ENCODE measurements around the gene ZNF70. TPM values are rescaled to one million over a fixed set of nuclear protein-coding genes. Genes with fewer than 3 reads are reported as not detected.

The ZNF70 gene
- not detected in 2 replicates for total RNA-seq (2014; rRNA removed; shearing (Covaris generic))

DNA sequence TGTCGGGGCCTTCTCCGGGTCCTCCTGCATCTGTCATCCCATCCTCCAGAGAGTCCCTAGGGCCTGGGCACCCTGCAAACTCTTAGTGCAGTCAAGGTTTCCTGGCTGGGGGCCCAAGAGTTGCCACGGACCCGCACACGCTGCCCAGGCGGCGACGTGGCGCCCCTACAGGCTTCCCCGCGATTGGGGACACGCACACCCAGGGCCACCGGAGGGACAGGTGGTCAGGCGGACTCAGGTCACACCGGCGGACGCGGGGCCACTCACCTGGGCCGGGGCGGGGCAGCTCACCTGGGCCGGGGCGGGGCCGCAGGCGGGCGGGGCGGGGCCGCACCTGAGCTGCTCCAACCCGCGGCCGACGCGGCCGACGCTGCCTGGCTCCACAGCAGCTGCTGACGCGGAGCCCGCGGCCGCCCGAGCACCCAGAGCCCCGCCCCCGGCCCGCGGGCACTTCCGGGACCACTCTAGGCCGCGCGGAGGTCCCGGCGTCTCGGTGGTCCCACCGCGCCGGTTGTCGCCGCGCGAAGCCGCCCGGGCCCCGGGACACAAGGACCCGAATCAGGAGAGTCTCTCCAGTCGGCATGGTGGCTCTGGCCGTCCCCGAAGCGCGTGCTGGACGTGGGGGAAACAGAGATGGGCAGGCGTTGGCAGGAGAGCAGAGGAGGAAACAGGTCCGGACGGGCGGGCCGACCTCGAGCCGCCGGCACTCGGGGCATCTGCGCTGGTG is at the start of gene ZNF70:
Gene ZNF70, minus strand, starts transcription at position 399 of the 727 bp plus-strand sequence. CDS start 5,972 bp downstream, outside the sequence.
- in situ Hi-C loops (cut with HindIII; ENCODE audit: low sequenced_read_pairs) = no loop called here
- DNase-seq (ENCODE audit: low spot score) = peak; percentile 89

DNA sequence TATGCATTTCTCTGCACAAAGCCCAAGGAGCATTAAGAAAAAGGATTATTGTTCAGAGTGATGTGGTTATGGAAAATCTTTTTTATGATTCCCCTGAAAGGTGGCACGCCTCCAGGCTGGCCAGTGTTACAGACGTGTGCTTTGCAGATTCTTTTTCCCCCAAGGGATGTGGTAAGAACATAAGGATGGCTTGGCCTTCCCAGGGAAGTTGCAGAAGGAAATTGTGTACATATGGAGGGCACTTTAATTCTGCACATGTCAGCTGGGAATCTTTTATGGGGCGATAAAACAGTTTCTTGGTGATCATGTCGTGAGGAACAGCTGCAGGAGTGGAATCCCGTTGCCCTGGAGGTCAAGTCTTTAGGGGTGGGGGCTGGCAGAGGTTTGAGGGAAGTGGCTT is 45.5 kb upstream of the ZNF70 start:
- in situ Hi-C loops (cut with HindIII; ENCODE audit: low sequenced_read_pairs) = no loop called here
- no peak for DNase-seq (ENCODE audit: low spot score)

DNA sequence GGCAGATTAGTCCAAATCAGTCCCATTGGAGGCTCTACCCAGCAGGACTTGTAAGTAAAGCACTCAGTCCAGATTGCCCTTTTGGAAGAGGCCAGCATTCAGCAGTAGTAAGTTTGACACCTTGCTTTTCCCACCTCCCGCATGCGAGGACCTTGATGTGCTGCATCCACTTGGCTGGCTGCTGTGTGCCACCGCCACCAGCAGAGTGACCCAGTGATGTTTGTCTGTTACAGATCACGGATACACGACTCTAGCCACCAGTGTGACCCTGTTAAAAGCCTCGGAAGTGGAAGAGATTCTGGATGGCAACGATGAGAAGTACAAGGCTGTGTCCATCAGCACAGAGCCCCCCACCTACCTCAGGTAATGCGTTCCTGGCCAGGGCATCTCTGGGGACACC is 42.4 kb upstream of the ZNF70 start:
- DNase-seq (ENCODE audit: low spot score) = no peak
- in situ Hi-C loops (cut with HindIII; ENCODE audit: low sequenced_read_pairs) = no loop called here

DNA sequence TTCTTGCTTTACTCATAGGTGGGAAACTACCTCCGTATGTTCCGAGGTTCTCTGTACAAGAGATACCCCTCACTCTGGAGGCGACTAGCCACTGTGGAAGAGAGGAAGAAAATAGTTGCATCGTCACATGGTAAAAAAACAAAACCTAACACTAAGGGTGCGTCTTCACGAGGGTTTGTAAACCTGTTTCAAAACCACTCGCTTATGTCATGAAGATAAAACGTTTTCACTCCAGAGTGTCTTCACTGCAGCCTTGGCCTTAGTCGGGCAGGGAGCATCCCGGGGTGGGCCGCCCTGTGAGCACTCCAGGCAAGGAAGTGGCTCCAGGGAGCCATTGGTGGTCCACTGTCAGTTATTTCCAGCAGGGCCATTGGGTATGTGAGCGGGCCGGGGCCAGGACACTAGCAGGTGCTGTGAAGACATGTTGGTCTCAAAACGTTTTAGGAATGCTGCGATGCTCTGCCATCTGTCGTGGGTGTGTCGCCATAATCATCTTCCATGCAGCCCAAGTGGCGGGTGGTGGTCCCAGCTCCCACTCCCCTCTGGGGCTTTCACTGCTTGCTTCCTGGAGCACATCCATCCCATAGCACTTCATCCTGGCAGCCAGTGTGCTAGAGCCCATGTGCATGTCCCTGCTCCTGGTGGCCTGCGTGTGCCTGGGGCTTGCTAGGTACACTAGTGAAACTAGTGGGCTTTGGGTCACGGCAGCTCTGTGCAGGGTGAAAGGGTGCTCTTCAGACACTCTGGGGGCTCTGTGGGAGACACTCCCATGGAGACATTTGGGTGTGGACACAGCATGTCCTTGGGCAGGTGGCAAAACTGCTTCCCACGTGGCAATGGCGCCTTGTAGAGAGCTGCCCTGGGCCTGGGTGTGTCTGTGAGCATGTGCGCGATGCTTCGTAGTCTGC is 41.1 kb upstream of the ZNF70 start:
- DNase-seq (ENCODE audit: low spot score) = no peak
- in situ Hi-C loops (cut with HindIII; ENCODE audit: low sequenced_read_pairs) = no loop called here

GRCh38 chr22:23790819-23791737 is 40.2 kb upstream of the ZNF70 start:
- in situ Hi-C loops (cut with HindIII; ENCODE audit: low sequenced_read_pairs) = no loop called here
- peak; percentile 56 for DNase-seq (ENCODE audit: low spot score)

DNA sequence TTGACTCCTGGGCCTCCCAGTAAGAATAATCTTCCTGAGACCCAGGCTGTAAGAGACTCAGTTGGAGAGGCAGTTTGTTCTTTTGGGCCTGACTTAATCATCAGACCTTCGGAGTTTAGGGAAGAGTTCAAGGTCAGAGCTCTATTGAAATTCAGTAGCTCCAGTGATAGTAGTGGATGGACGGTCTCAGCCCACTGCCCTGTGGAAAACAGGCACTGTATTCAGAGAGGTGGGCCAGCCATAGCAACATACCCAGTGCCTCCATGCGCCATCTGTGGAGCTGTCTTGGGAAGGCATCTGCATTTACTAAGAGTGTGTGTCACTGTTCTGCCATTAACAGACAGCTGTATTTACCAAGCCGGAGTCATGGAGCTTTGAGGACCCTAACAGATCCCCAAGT is 38.7 kb upstream of the ZNF70 start:
- in situ Hi-C loops (cut with HindIII; ENCODE audit: low sequenced_read_pairs) = no loop called here
- DNase-seq (ENCODE audit: low spot score) = no peak

- no peak for DNase-seq (ENCODE audit: low spot score)
Measured at GRCh38 chr22:23789121-23789520, 38.2 kb upstream of the ZNF70 start.

GRCh38 chr22:23787910-23788309 is 37.0 kb upstream of the ZNF70 start:
- DNase-seq (ENCODE audit: low spot score) = peak; percentile 24
- in situ Hi-C loops (cut with HindIII; ENCODE audit: low sequenced_read_pairs) = no loop called here

More at GRCh38 chr22:23789121-23789520, 38.2 kb upstream of the ZNF70 start:
- in situ Hi-C loops (cut with HindIII; ENCODE audit: low sequenced_read_pairs) = no loop called here

DNA sequence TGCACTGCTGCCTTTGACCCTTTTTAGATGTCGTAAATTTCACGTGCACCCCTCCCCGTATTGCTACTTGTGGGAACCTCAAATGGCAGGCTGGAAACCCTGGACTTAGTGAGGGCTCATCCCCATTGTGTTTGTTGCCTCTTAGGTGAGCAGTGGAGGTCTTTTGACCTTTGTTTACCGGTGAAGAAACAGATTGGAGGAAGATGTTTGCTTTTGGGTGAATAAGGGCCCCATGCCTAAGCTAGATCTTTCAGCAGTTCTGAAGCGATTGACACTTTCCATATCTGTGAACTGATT is 36.6 kb upstream of the ZNF70 start:
- in situ Hi-C loops (cut with HindIII; ENCODE audit: low sequenced_read_pairs) = no loop called here
- DNase-seq (ENCODE audit: low spot score) = no peak

DNA sequence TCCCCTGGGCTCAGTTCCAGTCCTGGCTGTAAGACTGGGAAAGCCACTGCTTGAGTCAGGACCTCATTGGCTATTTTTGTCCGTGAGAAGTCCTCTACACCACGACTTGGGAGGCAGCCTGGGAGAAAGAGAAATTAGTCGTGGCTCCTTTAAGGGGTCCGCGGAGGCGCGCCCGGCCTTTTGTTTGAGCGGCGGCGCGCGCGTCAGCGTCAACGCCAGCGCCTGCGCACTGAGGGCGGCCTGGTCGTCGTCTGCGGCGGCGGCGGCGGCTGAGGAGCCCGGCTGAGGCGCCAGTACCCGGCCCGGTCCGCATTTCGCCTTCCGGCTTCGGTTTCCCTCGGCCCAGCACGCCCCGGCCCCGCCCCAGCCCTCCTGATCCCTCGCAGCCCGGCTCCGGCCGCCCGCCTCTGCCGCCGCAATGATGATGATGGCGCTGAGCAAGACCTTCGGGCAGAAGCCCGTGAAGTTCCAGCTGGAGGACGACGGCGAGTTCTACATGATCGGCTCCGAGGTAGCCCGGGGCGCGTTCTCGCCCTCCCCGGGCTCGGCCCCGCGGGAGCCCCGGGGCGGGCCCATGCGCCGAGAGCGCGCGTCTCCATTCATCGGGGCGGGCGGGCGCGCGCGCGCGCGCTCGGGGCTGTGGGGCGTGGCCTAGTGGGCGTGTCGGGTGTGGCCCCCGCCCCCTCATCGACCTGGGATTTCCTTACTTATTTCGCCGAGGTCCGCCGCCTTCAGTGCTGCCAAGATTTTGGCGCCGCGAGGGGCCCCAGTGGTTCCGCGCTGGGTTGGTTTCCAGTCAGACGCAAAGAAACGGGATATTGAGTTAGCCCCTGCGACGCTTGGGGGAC is 36.1 kb upstream of the ZNF70 start, which contains the start of gene SMARCB1:
Gene SMARCB1, plus strand, starts transcription at position 215 of the 848 bp plus-strand sequence. Its CDS starts 204 bp downstream, at position 419.
- DNase-seq (ENCODE audit: low spot score) = peak; percentile 87
- in situ Hi-C loops (cut with HindIII; ENCODE audit: low sequenced_read_pairs) = no loop called here

DNA sequence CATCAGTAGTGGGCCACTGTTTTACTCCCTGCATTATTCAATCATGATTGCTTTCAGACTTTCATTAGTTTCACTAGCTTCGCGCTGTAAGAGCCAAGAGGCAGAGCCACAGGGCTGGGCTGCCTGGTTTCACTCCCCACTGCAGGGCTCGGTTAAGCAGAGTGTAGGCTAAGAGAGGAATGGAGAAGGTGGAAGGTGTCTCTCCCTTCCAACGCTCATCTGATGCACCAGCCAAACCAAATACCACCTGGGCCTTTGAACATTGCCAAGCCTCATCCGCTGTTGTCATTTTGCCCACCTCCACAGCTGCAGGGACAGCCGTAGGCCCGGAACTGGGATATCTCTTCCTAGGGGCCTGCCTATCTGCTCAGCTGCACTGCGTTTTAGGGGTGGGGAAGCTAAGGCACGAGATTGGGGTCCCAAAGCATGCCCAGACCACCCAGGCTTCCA is 35.4 kb upstream of the ZNF70 start:
- no peak for DNase-seq (ENCODE audit: low spot score)
- in situ Hi-C loops (cut with HindIII; ENCODE audit: low sequenced_read_pairs) = no loop called here

DNA sequence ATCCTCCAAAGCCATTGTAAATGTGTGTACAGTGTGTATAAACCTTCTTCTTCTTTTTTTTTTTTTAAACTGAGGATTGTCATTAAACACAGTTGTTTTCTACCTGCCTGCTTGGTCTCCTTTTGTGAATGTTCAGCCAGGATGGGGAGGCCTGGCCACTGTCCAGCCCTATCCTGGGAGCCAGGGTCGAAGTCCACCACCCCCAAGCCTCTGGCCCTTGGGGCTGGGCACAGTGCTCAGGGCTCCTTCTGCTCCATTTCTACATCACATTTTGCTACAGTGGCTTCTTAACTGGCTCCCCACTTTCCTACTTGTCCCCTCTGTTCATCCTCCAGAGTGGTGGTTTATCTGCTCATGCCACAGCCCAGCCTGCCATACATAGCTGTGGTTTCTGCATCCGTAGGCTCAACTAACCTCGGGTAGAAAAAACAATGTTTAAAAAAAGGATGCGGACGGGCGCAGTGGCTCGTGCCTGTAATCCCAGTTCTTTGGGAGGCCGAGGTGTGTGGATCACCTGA is 33.4 kb upstream of the ZNF70 start:
- in situ Hi-C loops (cut with HindIII; ENCODE audit: low sequenced_read_pairs) = no loop called here
- no peak for DNase-seq (ENCODE audit: low spot score)

GRCh38 chr22:23783265-23784150 is 32.6 kb upstream of the ZNF70 start:
- in situ Hi-C loops (cut with HindIII; ENCODE audit: low sequenced_read_pairs) = no loop called here
- DNase-seq (ENCODE audit: low spot score) = no peak

GRCh38 chr22:23782703-23783102 is 31.8 kb upstream of the ZNF70 start:
- DNase-seq (ENCODE audit: low spot score) = no peak
- in situ Hi-C loops (cut with HindIII; ENCODE audit: low sequenced_read_pairs) = no loop called here

DNA sequence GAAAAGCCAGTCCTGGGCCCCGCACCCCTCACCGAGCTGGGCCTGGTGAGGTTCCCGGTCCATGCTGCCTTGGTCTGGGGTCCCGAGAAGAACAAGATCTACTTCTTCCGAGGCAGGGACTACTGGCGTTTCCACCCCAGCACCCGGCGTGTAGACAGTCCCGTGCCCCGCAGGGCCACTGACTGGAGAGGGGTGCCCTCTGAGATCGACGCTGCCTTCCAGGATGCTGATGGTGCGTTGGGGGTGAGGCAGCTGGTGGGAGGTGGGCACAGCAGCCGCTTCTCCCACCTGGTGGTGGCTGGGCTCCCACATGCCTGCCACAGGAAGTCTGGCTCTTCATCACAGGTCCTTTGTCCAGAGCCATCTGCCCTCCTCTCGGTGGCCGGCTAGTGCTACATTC is 31.3 kb upstream of the ZNF70 start:
- in situ Hi-C loops (cut with HindIII; ENCODE audit: low sequenced_read_pairs) = no loop called here
- no peak for DNase-seq (ENCODE audit: low spot score)

GRCh38 chr22:23781511-23782183 is 30.7 kb upstream of the ZNF70 start:
- in situ Hi-C loops (cut with HindIII; ENCODE audit: low sequenced_read_pairs) = no loop called here
- DNase-seq (ENCODE audit: low spot score) = no peak

- in situ Hi-C loops (cut with HindIII; ENCODE audit: low sequenced_read_pairs) = no loop called here
Measured at GRCh38 chr22:23781065-23781464, 30.2 kb upstream of the ZNF70 start.

More at GRCh38 chr22:23781065-23781464, 30.2 kb upstream of the ZNF70 start:
- DNase-seq (ENCODE audit: low spot score) = no peak

All from G401 (cell line).